GM23248 (cell line): ENCODE results near the gene TRAPPC2L. TPM values are rescaled to one million over a fixed set of nuclear protein-coding genes. Genes with fewer than 3 reads are reported as not detected.

Experiments used
- DNase-seq: peaks from one replicate; pipeline ENCODE4 v3.0.0-alpha.2; 2015
- H2AFZ ChIP-seq: fragments of 200-600 bp; sonication (generic); 2 replicates; pipeline ENCODE4 v1.6.1; 2016; ENCODE audit warnings: antibody characterized with exemption
- H3F3A ChIP-seq: fragments of 200-600 bp; sonication (generic); 2 replicates; pipeline ENCODE4 v1.6.1; 2016; ENCODE audit warnings: mild to moderate bottlenecking, antibody characterized with exemption, mixed run types; ENCODE audit not compliant: insufficient read depth
- H3K27ac ChIP-seq: fragments of 200-600 bp; sonication (generic); 2 replicates; pipeline ENCODE4 v1.5.1; 2016; ENCODE audit warnings: mild to moderate bottlenecking
- H3K27me3 ChIP-seq: fragments of 200-600 bp; sonication (generic); replicated peaks from 2 replicates; pipeline ENCODE4 v1.6.1; 2016; ENCODE audit warnings: mild to moderate bottlenecking; ENCODE audit not compliant: insufficient read depth
- H3K36me3 ChIP-seq: fragments of 200-600 bp; sonication (generic); 2 replicates; pipeline ENCODE4 v1.6.1; 2016; ENCODE audit warnings: low read depth, mild to moderate bottlenecking
- H3K4me1 ChIP-seq: fragments of 200-600 bp; sonication (generic); 2 replicates; pipeline ENCODE4 v1.6.1; 2016; ENCODE audit warnings: mild to moderate bottlenecking; ENCODE audit not compliant: insufficient read depth
- H3K4me2 ChIP-seq: fragments of 200-600 bp; sonication (generic); one replicate; pipeline ENCODE4 v1.6.1; 2016; ENCODE audit warnings: mild to moderate bottlenecking; ENCODE audit not compliant: unreplicated experiment
- H3K4me3 ChIP-seq: fragments of 200-600 bp; sonication (generic); 2 replicates; pipeline ENCODE4 v1.5.1; 2016; ENCODE audit warnings: mild to moderate bottlenecking
- H3K79me2 ChIP-seq: fragments of 200-600 bp; sonication (generic); 2 replicates; pipeline ENCODE4 v1.6.1; 2016; ENCODE audit warnings: mild to moderate bottlenecking; ENCODE audit not compliant: insufficient read depth
- H3K9ac ChIP-seq: fragments of 200-600 bp; sonication (generic); 2 replicates; pipeline ENCODE4 v1.6.1; 2016; ENCODE audit warnings: mild to moderate bottlenecking
- H3K9me2 ChIP-seq: fragments of 200-600 bp; sonication (generic); 2 replicates; pipeline ENCODE4 v1.6.1; 2016; ENCODE audit warnings: mixed run types, mild to moderate bottlenecking, moderate library complexity; ENCODE audit not compliant: insufficient read depth
- H3K9me3 ChIP-seq: fragments of 200-600 bp; sonication (generic); one replicate; pipeline ENCODE4 v1.6.1; 2017; ENCODE audit warnings: low read depth
- H4K20me1 ChIP-seq: fragments of 200-600 bp; sonication (generic); 2 replicates; pipeline ENCODE4 v1.6.0; 2016; ENCODE audit not compliant: insufficient read depth
- EZH2 ChIP-seq: fragments of 200-600 bp; sonication (generic); IDR thresholded peaks from 2 replicates; pipeline ENCODE4 v1.6.1; 2018; ENCODE audit warnings: antibody characterized with exemption, mild to moderate bottlenecking; ENCODE audit not compliant: insufficient read depth, poor library complexity, severe bottlenecking
- EZH2phosphoT487 ChIP-seq: fragments of 200-600 bp; sonication (generic); IDR thresholded peaks from 2 replicates; pipeline ENCODE4 v1.6.1; 2018; ENCODE audit warnings: antibody characterized with exemption, moderate library complexity, mild to moderate bottlenecking, low read depth; ENCODE audit not compliant: insufficient read depth
- WGBS, 2 experiments: methylation state at CpG; one replicate each; pipeline ENCODE4 v1.1.6; 2015 to 2017; ENCODE audit warnings: low lambda C conversion rate in 2 of 2, low coverage in 1 of 2; ENCODE audit errors: missing lambda C conversion rate in 2 of 2; 5-methylcytosine and 5-hydroxymethylcytosine counted together
- in situ Hi-C: fragments of 300-500 bp; cut with MboI; formaldehyde crosslinking; loops from 2 replicates; pipeline ENCODE4 v1.15.0; 2020
- polyA plus RNA-seq: library from polyadenylated mRNA; unstranded; fragments of >200 nt; fragmentation: Nextera tagmentation; extraction: Ambion mirVana; gene quantifications from 2 replicates; pipeline ENCODE4 v1.2.1, GENCODE V29; 2016
- total RNA-seq: library from RNA; depleted of rRNA; stranded (reverse); fragments of >200 nt; shearing (Covaris generic); gene quantifications from 2 replicates; pipeline ENCODE4 v1.2.3, GENCODE V29; 2014

TRAPPC2L gene
- total and polyA plus RNA-seq, 2 experiments from 2014 or later, result 18.7 to 83.2 TPM

- Histone ChIP-seq H3K9me2 (no peaks in the 10 kb centered on the region), H4K20me1 (no peaks in the 10 kb centered on the region), H3K9ac (no peak overlapping the region), H3K4me1 (no peaks in the 10 kb centered on the region), H3K9me3 (no peaks in the 10 kb centered on the region), H2AFZ (no peak overlapping the region), H3K4me3 (no peak overlapping the region), H3F3A (no peaks in the 10 kb centered on the region), H3K27me3 (no peaks in the 10 kb centered on the region), H3K79me2 (no peaks in the 10 kb centered on the region), H3K4me2 (no peak overlapping the region), H3K27ac (no peak overlapping the region), H3K36me3 (no peaks in the 10 kb centered on the region)
- no peak for DNase-seq
- TF ChIP-seq EZH2phosphoT487 (no peak), EZH2 (no peak)
- in situ Hi-C loops, result no loop called here
- 89 to 90% methylated on average over 19 to 21 of the region's 21 CpGs for WGBS, 2 experiments
These were observed 8.4 kb upstream of the TRAPPC2L start for GRCh38 chr16:88848557-88848956.

GRCh38 chr16:88850531-88851199 is 6.3 kb upstream of the TRAPPC2L start:
- TF ChIP-seq EZH2phosphoT487, result no peak
- TF ChIP-seq EZH2, result no peak
- no peaks in the 10 kb centered on the region for H3K4me1 ChIP-seq

GRCh38 chr16:88851616-88852015 is 5.3 kb upstream of the TRAPPC2L start:
- 0 out of 2 replicates have a peak, but pooled peaks cover 3% of the 10 kb centered on the region for H3K4me1 ChIP-seq

More at GRCh38 chr16:88850531-88851199, 6.3 kb upstream of the TRAPPC2L start:
- no peaks in the 10 kb centered on the region for H3K27me3 ChIP-seq
- H3K4me2 ChIP-seq, result no peak overlapping the region
- H3K27ac ChIP-seq, result no peak overlapping the region
- H3K9me3 ChIP-seq, result no peaks in the 10 kb centered on the region
- no peaks in the 10 kb centered on the region for H3K9me2 ChIP-seq
- no peaks in the 10 kb centered on the region for H3K36me3 ChIP-seq
- WGBS, 2 experiments, result 94% methylated on average over 28 to 33 of the region's 33 CpGs
- no peak for DNase-seq
- H3F3A ChIP-seq, result no peaks in the 10 kb centered on the region; the same call in 1 of the 2 replicates
- H3K4me3 ChIP-seq, result no peak overlapping the region
- H3K79me2 ChIP-seq, result peaks cover 11% of the 10 kb centered on the region; the same call in 1 of the 2 replicates
- no peak overlapping the region for H2AFZ ChIP-seq
- H3K9ac ChIP-seq, result no peak overlapping the region
- H4K20me1 ChIP-seq, result no peaks in the 10 kb centered on the region
- in situ Hi-C loops, result no loop called here

GRCh38 chr16:88853325-88853941 is 3.5 kb upstream of the TRAPPC2L start:
- Histone ChIP-seq H3K4me2 (no peak overlapping the region), H3K27ac (no peak overlapping the region), H3K27me3 (no peaks in the 10 kb centered on the region), H3K4me3 (no peak overlapping the region), H3K9ac (no peak overlapping the region), H3F3A (no peaks in the 10 kb centered on the region; the same call in 1 of the 2 replicates), H2AFZ (no peak overlapping the region), H3K9me3 (no peaks in the 10 kb centered on the region), H3K79me2 (peaks cover 21% of the 10 kb centered on the region; the same call in 1 of the 2 replicates), H3K9me2 (no peaks in the 10 kb centered on the region), H3K4me1 (peaks cover 8% of the 10 kb centered on the region; the same call in 1 of the 2 replicates), H3K36me3 (no peaks in the 10 kb centered on the region), H4K20me1 (no peaks in the 10 kb centered on the region)
- in situ Hi-C loops, result no loop called here
- no peak for DNase-seq
- 80 to 83% methylated on average over 17 of the region's 17 CpGs for WGBS, 2 experiments
- TF ChIP-seq EZH2 (no peak), EZH2phosphoT487 (no peak)

More at GRCh38 chr16:88851616-88852015, 5.3 kb upstream of the TRAPPC2L start:
- no peaks in the 10 kb centered on the region for H4K20me1 ChIP-seq
- in situ Hi-C loops, result no loop called here
- no peaks in the 10 kb centered on the region; the same call in 1 of the 2 replicates for H3F3A ChIP-seq
- TF ChIP-seq EZH2 (no peak), EZH2phosphoT487 (no peak)
- no peak for DNase-seq
- H2AFZ ChIP-seq, result no peak overlapping the region
- H3K27me3 ChIP-seq, result no peaks in the 10 kb centered on the region
- 94 to 96% methylated on average over 19 of the region's 19 CpGs for WGBS, 2 experiments
- H3K4me3 ChIP-seq, result no peak overlapping the region
- H3K79me2 ChIP-seq, result peaks cover 17% of the 10 kb centered on the region; the same call in 1 of the 2 replicates
- H3K36me3 ChIP-seq, result no peaks in the 10 kb centered on the region
- H3K9ac ChIP-seq, result no peak overlapping the region
- no peaks in the 10 kb centered on the region for H3K9me2 ChIP-seq
- no peak overlapping the region for H3K4me2 ChIP-seq
- H3K27ac ChIP-seq, result no peak overlapping the region
- no peaks in the 10 kb centered on the region for H3K9me3 ChIP-seq
